Transverse colon (tissue), 4 donors: ENCODE data around the gene TUFT1. TPM values are rescaled to one million over a fixed set of nuclear protein-coding genes. Genes with fewer than 3 reads are reported as not detected.

Source experiments
- DNase-seq: peaks from one replicate; pipeline ENCODE4 v3.0.0-alpha.2; 2019
- H3K27ac ChIP-seq, 4 donors: fragments of 200-600 bp; sonication (generic); 2 replicates each; pipeline ENCODE4 v1.5.1; 2016 to 2018; ENCODE audit warnings: inconsistent platforms in 4 of 4
- H3K27me3 ChIP-seq: fragments of 200-600 bp; sonication (generic); 2 replicates; pipeline ENCODE4 v1.5.1; 2017; ENCODE audit warnings: inconsistent platforms
- H3K36me3 ChIP-seq, 4 donors: fragments of 200-600 bp; sonication (generic); 2 replicates each; pipeline ENCODE4 v1.5.1; 2017 to 2019; ENCODE audit warnings: inconsistent platforms in 4 of 4
- H3K4me1 ChIP-seq, 4 donors: fragments of 200-600 bp; sonication (generic); 2 replicates each; pipeline ENCODE4 v1.5.1; 2017 to 2020; ENCODE audit warnings: inconsistent platforms in 4 of 4
- H3K4me3 ChIP-seq, 4 donors: fragments of 200-600 bp; sonication (generic); 1 replicate in 1 of 4; 2 replicates in 3 of 4; pipeline versions ENCODE4 v1.5.1 to v1.6.1; 2017 to 2019; ENCODE audit warnings: inconsistent platforms in 4 of 4
- H3K9me3 ChIP-seq, 2 donors: fragments of 200-600 bp; sonication (generic); 2 replicates each; pipeline ENCODE4 v1.5.1; 2017 to 2019; ENCODE audit warnings: inconsistent platforms in 2 of 2
- EP300 ChIP-seq: sonication (generic); formaldehyde crosslinking; IDR thresholded peaks from one replicate; pipeline ENCODE4 v1.6.1; 2017; ENCODE audit warnings: antibody characterized with exemption, low read depth
- POLR2A ChIP-seq: fragments of 450-650 bp; IDR thresholded peaks from one replicate; pipeline ENCODE4 v1.6.1; 2016; ENCODE audit warnings: antibody characterized with exemption, mild to moderate bottlenecking, moderate library complexity
- POLR2AphosphoS5 ChIP-seq, 3 donors: sonication (generic); formaldehyde crosslinking; IDR thresholded peaks; one replicate each; pipeline ENCODE4 v1.6.1; 2016; ENCODE audit warnings: antibody characterized with exemption in 3 of 3
- WGBS, 2 donors: methylation state at CpG; one replicate each; pipeline ENCODE4 v1.1.5; 2018; ENCODE audit warnings: low coverage in 1 of 2; 5-methylcytosine and 5-hydroxymethylcytosine counted together
- in situ Hi-C, 4 donors: fragments of 200-750 bp; cut with MboI; loops; one replicate each; pipeline versions ENCODE4 v1.15.0 to v1.15.1; 2017; ENCODE audit warnings: low sequenced_read_pairs in 3 of 4, low pct_ligation_motif_present in 1 of 4, low pct_unique_long_range_greater_than_20kb in 1 of 4
- intact Hi-C: fragments of 100-400 bp; cut with DNase I; formaldehyde crosslinking; loops from one replicate; pipeline ENCODE4 v1.15.1; 2023; ENCODE audit warnings: low total_unique reads
- total RNA-seq, 4 donors: library from RNA; depleted of rRNA; stranded (reverse); fragments of >200 nt; gene quantifications; one replicate each; pipeline ENCODE4 v1.1.0, GENCODE V29; 2016
- TF ChIP-seq, protein P1 (sequence below), 5 experiments: fragments of 200-600 bp in 3 of 5; fragments of 450-650 bp in 2 of 5; sonication (generic) in 3 of 5; IDR thresholded peaks; 1 replicate in 2 of 5; 2 replicates in 3 of 5; pipeline ENCODE4 v1.5.1; 2016 to 2017; ENCODE audit warnings: antibody characterized with exemption in 5 of 5, inconsistent platforms in 3 of 5, mild to moderate bottlenecking in 2 of 5, moderate library complexity in 1 of 5

The TUFT1 gene
- total RNA-seq, 4 donors from 2014 or later, result 22.8 to 65.5 (median 30.8) TPM

GRCh38 chr1:151510614-151510956 is 29.5 kb upstream of the TUFT1 start:
- DNase-seq, result no peak
- in situ Hi-C loops (no loop called here), intact Hi-C loops (no loop called here)
- Histone ChIP-seq H3K9me3 (no peaks in the 10 kb centered on the region), H3K4me3 (peak overlapping the region; percentile 55 to 75 (median 68)), H3K36me3 (no peaks in the 10 kb centered on the region), H3K27me3 (no peaks in the 10 kb centered on the region), H3K27ac (peak overlapping the region; percentile 85 to 90 (median 88)), H3K4me1 (peaks cover 7 to 43% (median 35%) of the 10 kb centered on the region in 4 donors)
- TF ChIP-seq POLR2A (no peak), EP300 (no peak), POLR2AphosphoS5 (IDR thresholded peaks at IDR 0.05) (no peak)
- TF ChIP-seq, protein P1, sequence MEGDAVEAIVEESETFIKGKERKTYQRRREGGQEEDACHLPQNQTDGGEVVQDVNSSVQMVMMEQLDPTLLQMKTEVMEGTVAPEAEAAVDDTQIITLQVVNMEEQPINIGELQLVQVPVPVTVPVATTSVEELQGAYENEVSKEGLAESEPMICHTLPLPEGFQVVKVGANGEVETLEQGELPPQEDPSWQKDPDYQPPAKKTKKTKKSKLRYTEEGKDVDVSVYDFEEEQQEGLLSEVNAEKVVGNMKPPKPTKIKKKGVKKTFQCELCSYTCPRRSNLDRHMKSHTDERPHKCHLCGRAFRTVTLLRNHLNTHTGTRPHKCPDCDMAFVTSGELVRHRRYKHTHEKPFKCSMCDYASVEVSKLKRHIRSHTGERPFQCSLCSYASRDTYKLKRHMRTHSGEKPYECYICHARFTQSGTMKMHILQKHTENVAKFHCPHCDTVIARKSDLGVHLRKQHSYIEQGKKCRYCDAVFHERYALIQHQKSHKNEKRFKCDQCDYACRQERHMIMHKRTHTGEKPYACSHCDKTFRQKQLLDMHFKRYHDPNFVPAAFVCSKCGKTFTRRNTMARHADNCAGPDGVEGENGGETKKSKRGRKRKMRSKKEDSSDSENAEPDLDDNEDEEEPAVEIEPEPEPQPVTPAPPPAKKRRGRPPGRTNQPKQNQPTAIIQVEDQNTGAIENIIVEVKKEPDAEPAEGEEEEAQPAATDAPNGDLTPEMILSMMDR (IDR thresholded peaks at IDR 0.05), result no peak
- WGBS, 2 donors, result 3 to 5% methylated on average over 10 of the region's 10 CpGs

- 0% methylated on average over 2 to 52 of the region's 68 CpGs for WGBS, 2 donors
- H3K36me3 ChIP-seq, result no peaks in the 10 kb centered on the region
- intact Hi-C loops, result no loop called here
Measured at GRCh38 chr1:151510957-151511635, 29.0 kb upstream of the TUFT1 start, which contains the start of gene CGN. CGN (plus strand) TSS chr1:151511387; CDS start chr1:151518520, 7,133 bp downstream.

GRCh38 chr1:151511636-151512215 is 28.4 kb upstream of the TUFT1 start:
- in situ Hi-C loops, result no loop called here
- no peaks in the 10 kb centered on the region for H3K27me3 ChIP-seq
- WGBS, 2 donors, result 0 to 5% methylated on average over 8 to 21 of the region's 23 CpGs

More at GRCh38 chr1:151510957-151511635, 29.0 kb upstream of the TUFT1 start, which contains the start of gene CGN:
- Histone ChIP-seq H3K9me3 (no peaks in the 10 kb centered on the region), H3K27ac (peak within 1 kb of the TSS; percentile 85 to 90 (median 88)), H3K27me3 (no peaks in the 10 kb centered on the region), H3K4me1 (peaks cover 7 to 48% (median 35%) of the 10 kb centered on the region in 4 donors), H3K4me3 (peak within 1 kb of the TSS; percentile 55 to 75 (median 68))
- in situ Hi-C loops, result no loop called here
- peak; percentile 93 for DNase-seq
- TF ChIP-seq, protein P1 (IDR thresholded peaks at IDR 0.05), result peak in 1 of 5 experiments; percentile 7
- TF ChIP-seq POLR2AphosphoS5 (IDR thresholded peaks at IDR 0.05) (peak; percentile 45 to 83 (median 73)), POLR2A (peak; percentile 74), EP300 (no peak)

DNA sequence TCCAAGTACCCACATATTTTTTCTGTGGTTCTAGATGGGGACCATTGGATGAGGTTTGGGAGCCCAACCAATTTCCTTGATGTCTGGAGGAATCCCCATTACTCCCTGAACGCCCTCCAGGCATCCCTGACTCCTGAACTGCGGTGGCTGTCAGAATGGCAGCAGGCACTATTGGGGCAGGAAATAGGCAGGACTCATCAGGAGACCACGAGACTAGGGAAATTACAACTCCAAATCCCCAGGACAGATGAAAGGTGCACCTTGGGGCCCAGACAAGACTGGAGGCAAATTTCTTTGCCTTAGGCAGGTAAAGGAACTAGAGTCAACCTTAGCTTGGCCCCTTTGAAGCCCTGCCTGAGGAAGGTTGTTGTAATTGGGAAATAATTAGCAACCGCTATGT is 27.8 kb upstream of the TUFT1 start:
- WGBS, 2 donors, result 48 to 80% methylated on average over 1 to 4 of the region's 4 CpGs
- intact Hi-C loops (no loop called here), in situ Hi-C loops (no loop called here)
- no peaks in the 10 kb centered on the region for H3K27me3 ChIP-seq
- peak overlapping the region; percentile 55 to 75 (median 68) for H3K4me3 ChIP-seq
- no peak for DNase-seq
- no peaks in the 10 kb centered on the region for H3K36me3 ChIP-seq
- TF ChIP-seq EP300, result no peak
- TF ChIP-seq POLR2A, result no peak
- no peak for TF ChIP-seq POLR2AphosphoS5 (IDR thresholded peaks at IDR 0.05)
- TF ChIP-seq, protein P1 (IDR thresholded peaks at IDR 0.05), result no peak
- peak overlapping the region; percentile 85 to 90 (median 88) for H3K27ac ChIP-seq
- no peaks in the 10 kb centered on the region for H3K9me3 ChIP-seq
- H3K4me1 ChIP-seq, result peaks cover 7 to 52% (median 35%) of the 10 kb centered on the region in 4 donors

More at GRCh38 chr1:151511636-151512215, 28.4 kb upstream of the TUFT1 start:
- DNase-seq, result peak; percentile 66
- Histone ChIP-seq H3K4me3 (peak overlapping the region; percentile 55 to 75 (median 68)), H3K4me1 (peaks cover 7 to 52% (median 35%) of the 10 kb centered on the region in 4 donors), H3K36me3 (no peaks in the 10 kb centered on the region), H3K9me3 (no peaks in the 10 kb centered on the region), H3K27ac (peak overlapping the region; percentile 85 to 90 (median 88))
- TF ChIP-seq, protein P1 (IDR thresholded peaks at IDR 0.05), result peak in 3 of 5 experiments; percentile 9 to 24 (median 14)
- TF ChIP-seq POLR2AphosphoS5 (IDR thresholded peaks at IDR 0.05) (no peak), POLR2A (peak; percentile 23)
- intact Hi-C loops, result no loop called here
